Occipital lobe (tissue), 2 donors: ENCODE data around the gene WFIKKN2. TPM values are rescaled to one million over a fixed set of nuclear protein-coding genes. Genes with fewer than 3 reads are reported as not detected.
"Not testable (repeated sequence)": the region's sequence is repeated elsewhere in the genome, so short reads cannot be mapped to it uniquely, and the experiment has no call there.

Source experiments
- DNase-seq: peaks from one replicate; lab custom pipeline; 2025; lab: John Stamatoyannopoulos, UW
- total RNA-seq: library from RNA; depleted of rRNA; stranded (reverse); fragments of >200 nt; gene quantifications from one replicate; pipeline ENCODE4 v1.2.3, GENCODE V29; 2014

Gene WFIKKN2, protein sequence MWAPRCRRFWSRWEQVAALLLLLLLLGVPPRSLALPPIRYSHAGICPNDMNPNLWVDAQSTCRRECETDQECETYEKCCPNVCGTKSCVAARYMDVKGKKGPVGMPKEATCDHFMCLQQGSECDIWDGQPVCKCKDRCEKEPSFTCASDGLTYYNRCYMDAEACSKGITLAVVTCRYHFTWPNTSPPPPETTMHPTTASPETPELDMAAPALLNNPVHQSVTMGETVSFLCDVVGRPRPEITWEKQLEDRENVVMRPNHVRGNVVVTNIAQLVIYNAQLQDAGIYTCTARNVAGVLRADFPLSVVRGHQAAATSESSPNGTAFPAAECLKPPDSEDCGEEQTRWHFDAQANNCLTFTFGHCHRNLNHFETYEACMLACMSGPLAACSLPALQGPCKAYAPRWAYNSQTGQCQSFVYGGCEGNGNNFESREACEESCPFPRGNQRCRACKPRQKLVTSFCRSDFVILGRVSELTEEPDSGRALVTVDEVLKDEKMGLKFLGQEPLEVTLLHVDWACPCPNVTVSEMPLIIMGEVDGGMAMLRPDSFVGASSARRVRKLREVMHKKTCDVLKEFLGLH
- total RNA-seq = 3.7 TPM

DNA sequence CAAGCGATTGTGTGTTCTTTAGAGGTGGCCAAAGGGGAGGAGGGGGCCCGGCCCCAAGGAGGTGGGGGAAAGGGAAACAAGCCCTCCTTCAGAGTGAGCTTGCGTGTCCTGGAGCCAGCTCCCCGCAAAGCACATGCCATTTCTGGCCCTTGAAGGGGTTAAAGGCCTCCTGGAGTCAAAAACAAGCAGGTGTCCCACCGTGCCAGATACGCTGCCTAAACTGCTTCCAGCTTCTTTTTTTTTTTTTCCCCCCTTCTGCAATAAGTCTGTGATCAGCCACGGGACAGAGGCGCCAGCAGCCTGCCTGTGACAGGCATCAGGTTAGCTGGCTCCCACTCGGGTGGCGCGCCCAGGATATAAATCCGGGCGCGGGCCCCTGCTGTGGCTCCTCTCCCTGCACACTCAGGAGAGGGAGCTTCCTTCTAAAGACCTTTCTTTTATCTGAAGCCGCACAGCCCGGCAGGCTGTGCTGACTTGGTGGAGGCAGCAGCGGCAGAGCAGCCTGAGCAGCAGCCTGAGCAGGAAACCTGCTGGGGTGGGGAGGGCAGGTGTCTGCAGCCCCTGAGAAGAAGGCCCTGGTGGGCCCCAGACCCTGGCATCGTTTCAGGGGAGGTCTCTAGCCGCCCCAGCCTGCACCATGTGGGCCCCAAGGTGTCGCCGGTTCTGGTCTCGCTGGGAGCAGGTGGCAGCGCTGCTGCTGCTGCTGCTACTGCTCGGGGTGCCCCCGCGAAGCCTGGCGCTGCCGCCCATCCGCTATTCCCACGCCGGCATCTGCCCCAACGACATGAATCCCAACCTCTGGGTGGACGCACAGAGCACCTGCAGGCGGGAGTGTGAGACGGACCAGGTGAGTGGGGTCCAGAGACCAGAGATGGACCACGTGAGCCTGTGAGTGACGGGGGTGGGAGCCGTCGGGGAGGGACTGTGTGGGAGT, at the start of gene WFIKKN2:
Gene WFIKKN2 (plus strand): TSS at position 286 of the 934 bp plus-strand sequence. CDS start 352 bp downstream, at position 638.
- DNase-seq = no peak

DNA sequence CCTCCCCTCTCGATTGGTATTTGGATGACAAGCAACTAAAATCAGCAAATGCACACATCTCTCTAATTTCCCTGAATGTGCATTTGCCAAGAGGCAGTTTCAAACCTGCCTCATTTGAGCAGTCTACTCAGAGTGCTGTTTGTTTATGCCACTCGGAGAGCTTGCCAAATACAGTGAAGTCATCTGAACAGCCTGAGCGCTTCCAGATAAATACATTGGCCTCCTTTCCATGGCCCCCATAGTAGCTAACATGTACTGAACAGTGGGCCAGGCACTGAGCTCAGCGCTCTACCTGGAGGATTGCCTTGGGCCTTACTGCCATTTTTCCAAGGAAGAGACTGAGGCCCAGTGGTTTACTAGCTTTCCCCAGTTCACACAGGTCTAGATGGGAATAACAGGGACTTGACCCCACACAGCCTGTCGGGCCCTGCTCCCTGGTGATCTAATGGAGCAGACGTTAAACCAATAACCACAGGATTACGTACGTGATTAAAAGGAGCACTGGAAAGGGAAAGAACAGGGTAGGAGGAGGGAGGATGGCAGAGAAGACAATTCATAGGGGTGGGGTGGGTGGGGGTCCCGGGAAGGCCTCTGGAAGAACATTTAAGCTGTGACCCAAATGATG, 49.3 kb upstream of the WFIKKN2 start:
- peak; percentile 30 for DNase-seq

- no peak for DNase-seq
These were observed 48.3 kb upstream of the WFIKKN2 start for GRCh38 chr17:50787106-50787505.

GRCh38 chr17:50790618-50791017, 44.8 kb upstream of the WFIKKN2 start:
- DNase-seq = no peak

GRCh38 chr17:50792132-50792531, 43.3 kb upstream of the WFIKKN2 start:
- DNase-seq = no peak

- DNase-seq = no peak
These were observed 42.4 kb upstream of the WFIKKN2 start for GRCh38 chr17:50793007-50793406.

- DNase-seq = no peak
These were observed 41.0 kb upstream of the WFIKKN2 start for GRCh38 chr17:50794361-50794760.

GRCh38 chr17:50797135-50797810, 38.1 kb upstream of the WFIKKN2 start:
- DNase-seq = no peak

DNA sequence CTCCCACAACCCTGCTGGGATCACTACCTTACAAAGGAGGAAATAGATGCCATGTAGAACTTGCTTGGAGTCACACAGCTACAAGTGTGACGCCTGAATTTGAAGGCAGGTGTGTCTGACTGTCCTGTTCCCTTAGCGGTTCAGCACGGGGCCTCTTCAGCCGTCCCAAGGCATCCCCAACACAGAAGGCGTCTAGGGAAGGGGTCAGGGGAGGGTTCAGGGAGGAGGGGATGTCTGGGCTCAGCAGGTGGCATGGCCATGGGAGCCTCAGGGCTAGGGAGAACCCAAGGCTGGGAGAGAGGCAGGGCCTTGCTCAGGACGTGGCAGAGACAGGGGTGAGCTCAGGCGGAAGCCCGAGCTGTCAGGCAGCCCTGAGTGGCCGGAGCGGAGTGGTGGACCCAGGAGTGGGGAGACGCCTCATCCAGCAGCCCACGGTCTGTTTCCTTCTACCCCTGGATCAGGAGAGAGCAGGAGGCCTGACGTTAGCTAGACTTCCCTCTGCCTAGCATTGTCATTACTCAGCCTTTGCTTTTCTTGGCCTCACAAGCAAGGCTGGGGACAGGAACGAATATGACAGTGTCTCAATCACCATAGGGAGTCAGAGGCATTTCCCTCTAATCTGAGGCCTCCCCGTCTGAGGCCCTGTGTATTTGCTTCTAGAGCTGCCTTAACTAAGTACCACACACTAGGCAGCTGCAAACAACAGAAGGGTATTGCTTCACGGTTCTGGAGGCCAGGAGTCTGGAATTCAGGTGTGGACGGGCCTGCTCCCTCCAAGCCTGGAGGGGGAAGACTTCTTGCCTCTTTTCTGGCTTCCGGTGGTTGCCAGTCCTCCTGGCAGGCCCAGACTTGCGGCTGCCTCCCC, 36.7 kb upstream of the WFIKKN2 start:
- no peak for DNase-seq

- no peak for DNase-seq
These were observed 35.8 kb upstream of the WFIKKN2 start for GRCh38 chr17:50799582-50799981.

GRCh38 chr17:50800196-50800700, 35.1 kb upstream of the WFIKKN2 start:
- DNase-seq = no peak

DNA sequence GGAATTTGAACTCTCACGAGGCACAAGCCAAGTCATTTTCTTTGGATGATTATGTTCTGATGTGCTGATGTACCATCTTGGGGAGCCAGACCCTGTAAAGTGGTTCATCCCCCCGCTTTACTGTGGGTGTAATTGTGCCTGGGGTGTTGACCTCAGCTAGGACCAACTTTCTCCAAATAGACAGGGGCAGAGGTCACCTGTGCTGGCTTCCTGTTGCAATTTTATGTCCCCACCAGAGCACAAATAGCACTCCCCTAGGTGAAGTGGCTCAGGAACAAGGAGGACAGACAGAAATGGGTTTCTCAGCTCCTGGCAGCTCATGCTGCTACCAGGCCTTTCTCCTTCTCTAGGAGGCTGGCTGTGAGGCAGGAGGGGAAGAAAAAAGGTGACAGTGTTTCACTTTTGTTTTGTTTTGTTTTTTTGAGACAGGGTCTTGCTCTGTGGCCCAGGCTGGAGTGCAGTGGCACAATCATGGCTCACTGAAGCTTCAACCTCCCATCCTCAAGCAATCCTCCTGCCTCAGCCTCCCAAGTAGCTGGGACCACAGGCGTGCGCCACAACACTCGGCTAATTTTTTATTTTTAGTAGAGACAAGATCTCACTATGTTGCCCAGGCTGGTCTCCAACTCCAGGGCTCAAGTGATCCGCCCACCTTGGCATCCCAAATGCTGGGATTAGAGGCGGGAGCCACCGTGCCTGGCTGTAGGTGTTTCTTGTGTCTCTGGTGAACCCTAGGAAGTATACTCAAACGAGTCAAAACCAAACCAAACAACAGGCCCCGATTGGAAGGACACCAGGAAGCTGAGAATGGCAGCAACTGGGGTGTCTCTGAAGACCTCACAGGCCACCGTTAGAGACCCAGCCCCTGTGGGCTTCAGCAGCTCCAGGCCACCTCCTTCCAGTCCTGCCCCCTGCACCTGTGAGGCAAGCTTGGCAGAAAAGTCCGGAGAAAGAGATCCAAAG, 32.5 kb upstream of the WFIKKN2 start:
- no peak for DNase-seq

DNA sequence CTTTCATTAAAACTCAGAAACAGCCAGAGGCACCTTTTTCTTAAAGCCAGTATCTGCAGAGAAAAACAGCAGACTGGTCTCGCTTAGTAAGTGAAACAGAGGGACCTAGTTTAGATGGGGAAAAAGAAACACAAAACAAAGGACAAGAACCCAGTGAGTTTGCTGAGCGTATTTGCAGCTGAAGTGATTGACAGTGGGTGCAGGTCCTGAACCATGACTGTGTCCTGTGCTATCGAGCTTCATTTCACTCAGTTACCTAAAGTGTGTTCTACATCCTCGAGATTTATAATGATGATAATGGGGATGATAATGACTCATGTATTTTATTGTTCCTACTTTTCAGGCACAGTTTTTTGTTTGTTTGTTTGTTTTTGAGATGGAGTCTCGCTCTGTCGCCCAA, 31.7 kb upstream of the WFIKKN2 start:
- DNase-seq = no peak

DNA sequence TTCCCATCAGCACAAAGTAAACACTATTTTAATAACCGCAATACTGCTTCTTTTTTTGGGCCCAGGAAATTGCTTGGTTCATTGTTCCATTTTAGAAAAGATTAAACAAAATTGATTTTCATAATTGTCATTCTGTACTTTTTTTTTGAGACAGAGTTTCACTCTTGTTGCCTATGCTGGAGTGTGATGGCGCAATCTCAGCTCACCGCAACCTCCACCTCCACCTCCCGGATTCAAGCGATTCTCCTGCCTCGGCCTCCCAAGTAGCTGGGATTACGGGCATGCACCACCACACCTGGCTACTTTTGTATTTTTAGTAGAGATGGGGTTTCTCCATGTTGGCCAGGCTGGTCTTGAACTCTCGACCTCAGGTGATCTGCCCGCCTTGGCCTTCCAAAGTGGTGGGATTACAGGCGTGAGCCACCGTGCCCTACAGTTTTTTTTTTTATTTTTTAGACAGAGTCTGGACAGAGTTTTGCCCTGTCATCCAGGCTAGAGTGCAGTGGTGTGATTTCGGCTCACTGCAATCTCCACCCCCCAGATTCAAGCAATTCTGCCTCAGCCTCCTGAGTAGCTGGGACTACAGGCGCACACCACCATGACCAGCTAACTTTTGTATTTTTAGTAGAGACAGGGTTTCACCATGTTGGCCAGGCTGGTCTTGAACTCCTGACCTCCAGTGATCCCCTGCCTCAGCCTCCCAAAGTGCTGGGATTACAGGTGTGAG, 30.5 kb upstream of the WFIKKN2 start:
- DNase-seq = not testable (repeated sequence)

- no peak for DNase-seq
These were observed 29.9 kb upstream of the WFIKKN2 start for GRCh38 chr17:50805486-50805885.

DNA sequence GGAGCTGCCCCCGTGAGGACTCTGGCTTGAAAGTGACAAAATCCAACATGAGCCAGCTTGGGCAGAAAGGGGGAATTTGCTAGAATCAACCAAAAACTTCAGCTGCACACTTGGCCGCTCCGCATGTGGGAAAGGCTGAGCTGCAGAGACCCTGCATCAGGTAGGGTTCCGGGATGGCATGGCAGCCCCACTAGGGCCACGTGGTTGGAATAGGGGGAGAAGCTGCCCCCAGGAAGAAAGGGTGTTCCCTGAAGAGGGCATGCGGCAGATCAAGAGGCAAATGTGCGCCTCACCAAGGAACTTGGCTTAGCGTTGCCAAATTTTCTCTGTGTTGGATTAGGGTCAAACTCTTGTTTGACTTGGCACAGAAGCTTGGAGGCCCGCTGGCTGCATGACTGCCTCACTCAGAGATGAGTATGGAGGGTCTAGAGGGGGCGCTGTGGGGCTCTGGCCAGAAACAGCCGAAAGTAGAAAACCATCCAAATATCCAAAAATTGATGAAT, 29.2 kb upstream of the WFIKKN2 start:
- no peak for DNase-seq

DNA sequence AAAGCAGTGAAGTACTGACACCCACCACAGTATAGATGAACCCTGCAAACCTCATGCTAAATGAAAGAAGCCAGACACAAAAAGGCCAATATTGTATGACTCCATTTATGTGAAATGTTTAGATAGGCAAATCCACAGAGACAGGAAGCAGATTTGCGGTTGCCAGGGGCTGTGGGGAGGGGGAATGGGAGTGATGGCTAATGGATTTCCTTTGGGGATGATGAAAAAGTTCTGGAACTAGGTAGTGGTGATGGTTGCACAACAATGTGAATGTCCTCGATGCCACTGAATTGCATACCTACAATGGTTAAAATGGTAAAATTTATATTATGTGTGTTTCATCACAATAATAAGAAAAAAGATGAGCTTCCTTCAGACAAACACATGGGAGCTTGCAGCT, 28.4 kb upstream of the WFIKKN2 start:
- DNase-seq = no peak

DNA sequence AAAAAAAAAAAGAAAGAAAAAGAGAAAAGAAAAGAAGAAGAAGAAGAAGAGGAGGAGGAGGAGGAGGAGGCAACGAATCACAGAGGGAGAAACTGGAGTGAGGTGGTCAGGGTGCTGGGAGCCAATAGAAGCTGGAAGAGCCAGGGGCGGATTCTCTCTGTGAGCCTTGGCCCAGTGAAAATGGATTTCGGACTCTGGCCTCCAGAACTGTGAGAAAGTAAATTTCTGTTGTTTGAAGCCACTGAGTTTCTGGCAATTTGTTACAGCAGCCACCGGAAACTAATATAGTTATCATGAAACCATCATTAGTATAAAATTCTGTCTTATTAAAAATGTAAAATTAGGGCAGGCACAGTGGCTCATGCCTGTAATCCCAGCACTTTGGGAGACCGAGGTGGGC, 27.7 kb upstream of the WFIKKN2 start:
- DNase-seq = no peak
